ENCODE results near the gene TPO. TPM values are rescaled to one million over a fixed set of nuclear protein-coding genes. Genes with fewer than 3 reads are reported as not detected.
"Not testable (repeated sequence)": the region's sequence is repeated elsewhere in the genome, so short reads cannot be mapped to it uniquely, and the experiment has no call there.

Gene TPO
- polyA plus RNA-seq, 12 donors = 0.21 to 0.79 (median 0.30) TPM; not detected in 3

DNA sequence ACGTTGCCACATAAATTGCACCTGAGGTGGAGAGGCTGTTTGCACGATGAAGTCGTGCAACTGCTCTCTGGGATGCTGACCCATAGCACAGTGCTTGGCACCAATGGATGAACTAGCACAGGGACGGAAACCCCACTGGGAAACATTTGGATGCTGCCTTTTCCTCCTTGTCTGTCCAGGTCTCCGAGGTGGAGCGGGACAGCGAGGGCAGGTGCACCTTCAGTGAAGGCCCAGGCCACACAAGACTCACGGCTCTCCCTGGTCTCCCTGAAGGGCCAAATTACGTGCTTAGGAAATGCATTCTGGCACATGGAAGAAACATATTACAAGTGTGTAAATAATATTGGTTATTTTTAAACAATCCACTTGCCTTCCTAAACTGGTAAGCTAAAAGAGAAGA, 70.3 kb downstream of the TPO start:
- no peak for DNase-seq

DNA sequence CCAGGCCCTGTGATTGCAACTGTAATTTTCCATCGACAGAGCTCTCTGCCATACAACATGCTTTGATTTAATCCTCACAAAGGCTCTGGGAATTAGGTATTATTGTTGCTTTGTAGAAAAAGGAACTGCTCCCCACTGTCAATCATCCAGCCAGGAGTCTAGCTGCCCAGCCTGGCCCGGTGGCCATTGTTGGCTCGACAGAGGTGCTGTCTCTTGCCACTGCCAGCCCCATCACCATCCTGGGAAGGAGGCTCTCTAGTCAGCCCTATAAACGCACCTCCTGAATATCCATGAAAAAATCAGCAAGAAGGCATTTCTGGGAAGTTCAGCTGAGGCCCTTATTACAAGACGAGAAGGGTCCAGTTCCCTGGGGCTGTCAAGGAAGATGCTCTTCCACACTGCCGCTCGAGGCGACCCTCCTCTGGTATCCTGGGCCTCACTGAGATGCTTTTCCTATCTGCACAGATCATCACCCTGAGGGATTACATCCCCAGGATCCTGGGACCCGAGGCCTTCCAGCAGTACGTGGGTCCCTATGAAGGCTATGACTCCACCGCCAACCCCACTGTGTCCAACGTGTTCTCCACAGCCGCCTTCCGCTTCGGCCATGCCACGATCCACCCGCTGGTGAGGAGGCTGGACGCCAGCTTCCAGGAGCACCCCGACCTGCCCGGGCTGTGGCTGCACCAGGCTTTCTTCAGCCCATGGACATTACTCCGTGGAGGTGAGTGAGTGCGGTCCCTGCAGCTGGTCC, 71.0 kb downstream of the TPO start:
- no peak for DNase-seq

DNA sequence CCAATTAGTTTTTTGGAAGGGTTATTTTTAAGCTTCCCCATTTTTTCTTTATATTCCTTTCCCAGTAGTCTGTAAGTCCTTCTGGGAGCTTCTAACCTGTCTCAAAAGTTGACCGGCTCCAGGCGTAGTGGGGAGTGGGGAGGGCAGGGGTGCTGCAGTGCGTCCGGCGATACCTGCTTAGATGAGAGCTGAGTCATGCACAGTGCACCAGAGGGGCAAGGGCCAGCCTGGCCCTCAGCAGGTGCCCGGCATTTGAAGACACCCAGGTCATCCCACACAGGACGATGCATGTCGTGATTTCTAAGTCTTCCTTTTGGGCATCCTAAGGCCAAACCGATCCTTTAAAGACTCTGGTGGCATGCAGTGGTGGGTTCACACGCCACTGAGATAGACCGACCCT, 73.4 kb downstream of the TPO start:
- no peak for DNase-seq

DNA sequence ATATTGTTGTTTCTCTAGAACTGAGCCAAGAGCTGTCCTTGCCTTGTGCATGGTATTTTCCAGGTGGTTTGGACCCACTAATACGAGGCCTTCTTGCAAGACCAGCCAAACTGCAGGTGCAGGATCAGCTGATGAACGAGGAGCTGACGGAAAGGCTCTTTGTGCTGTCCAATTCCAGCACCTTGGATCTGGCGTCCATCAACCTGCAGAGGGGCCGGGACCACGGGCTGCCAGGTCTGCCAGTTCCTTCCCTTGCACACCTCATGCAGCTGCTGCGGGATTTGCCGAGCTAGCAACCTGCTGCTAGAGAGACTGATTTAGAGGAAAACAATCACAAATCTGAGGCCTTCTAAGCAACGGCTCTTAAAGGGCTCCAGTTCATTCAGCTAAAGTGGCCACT, 74.5 kb downstream of the TPO start:
- DNase-seq = no peak

DNA sequence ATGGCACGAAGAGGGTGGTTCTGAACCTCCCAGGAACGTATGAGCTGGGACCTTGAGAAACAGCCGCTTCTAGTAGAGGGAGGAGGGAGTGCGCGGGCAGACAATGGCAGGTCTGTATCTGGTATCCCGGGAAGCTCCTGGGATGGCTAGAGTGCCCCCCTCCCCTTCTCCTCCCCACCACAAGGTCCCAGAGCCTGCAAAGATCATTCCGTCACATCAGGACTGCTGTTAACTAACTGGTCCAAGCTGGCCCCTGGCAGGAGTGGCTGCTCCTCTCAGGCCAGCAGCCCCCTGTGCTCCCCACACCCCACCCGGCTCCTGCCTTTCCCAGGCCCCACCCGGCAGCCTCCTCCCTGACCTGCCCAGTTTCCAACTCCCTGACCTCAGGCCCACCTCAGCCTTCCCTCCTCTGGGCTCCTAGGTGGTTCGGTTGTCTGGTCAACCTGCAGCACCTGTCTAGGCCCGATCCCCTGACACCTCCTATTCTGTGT, 75.0 kb downstream of the TPO start:
- no peak for DNase-seq

DNA sequence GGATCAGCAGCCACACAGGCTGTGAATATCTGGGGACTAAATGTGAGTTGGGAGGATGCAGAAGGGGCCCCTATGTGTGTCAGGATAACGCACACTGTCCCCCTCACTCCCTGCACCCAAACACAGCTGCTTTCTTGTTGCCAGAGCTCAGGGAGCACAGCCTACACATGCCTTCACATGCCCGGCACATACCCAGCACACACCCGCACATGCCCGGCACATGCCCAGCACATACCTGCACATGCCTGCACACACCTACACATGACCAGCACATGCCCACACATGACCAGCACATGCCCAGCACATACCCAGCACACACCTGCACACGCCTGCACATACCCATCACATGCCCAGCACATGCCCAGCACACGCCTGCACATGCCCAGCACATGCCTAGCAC, 75.6 kb downstream of the TPO start:
- no peak for DNase-seq

DNA sequence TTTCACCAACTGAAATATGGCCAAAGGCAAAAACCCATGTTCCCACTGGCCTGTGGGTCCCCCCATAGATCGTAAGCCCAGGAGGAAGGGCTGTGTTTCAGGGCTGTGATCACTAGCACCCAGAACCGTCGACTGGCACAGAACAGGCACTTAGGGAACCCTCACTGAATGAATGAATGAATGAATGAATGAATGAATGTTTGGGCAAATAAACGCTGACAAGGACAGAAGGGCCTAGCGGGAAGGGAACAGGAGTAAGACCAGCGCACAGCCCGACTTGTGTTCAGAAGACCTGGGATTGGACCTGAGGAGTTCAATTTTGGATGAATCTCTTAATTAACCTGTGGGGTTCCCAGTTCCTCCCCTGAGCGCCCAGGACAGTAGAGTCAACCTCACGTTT, 76.2 kb downstream of the TPO start:
- no peak for DNase-seq

DNA sequence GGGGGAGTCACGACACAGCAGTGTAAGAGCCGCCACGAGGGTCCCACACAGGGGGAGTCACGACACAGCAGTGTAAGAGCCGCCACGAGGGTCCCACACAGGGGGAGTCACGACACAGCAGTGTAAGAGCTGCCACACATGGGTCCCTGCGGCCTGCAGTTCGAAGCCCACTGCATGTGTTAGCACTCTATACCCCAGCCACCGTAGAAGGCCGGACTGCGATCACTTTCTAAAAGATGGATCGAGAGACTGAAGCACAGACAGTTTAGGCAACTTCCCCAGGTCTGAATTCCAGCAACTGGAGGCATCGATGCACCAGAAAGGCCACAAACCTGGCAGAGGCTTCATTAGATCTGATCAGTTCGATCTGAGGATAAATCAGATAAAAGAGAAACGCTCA, 77.1 kb downstream of the TPO start:
- DNase-seq = not testable (repeated sequence)

DNA sequence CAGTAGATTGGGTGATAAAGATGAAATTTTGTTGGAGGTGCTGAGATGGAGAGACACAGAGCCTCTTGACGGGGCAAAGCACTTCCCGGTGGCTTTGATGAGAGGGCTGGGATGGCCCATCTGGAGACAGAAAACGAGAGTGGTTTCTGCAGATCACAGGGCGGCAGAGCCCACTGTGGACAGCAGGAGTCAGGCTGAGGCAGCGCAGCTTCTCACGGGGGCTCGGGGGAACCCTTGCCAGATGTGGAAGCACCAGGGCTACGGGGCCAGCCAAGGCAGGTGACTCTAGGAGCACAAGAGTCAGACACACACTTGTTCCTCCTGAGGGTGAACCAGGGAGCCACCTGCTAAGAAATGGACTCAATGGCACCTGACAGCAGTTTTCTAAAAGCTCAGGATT, 78.5 kb downstream of the TPO start:
- no peak for DNase-seq

DNA sequence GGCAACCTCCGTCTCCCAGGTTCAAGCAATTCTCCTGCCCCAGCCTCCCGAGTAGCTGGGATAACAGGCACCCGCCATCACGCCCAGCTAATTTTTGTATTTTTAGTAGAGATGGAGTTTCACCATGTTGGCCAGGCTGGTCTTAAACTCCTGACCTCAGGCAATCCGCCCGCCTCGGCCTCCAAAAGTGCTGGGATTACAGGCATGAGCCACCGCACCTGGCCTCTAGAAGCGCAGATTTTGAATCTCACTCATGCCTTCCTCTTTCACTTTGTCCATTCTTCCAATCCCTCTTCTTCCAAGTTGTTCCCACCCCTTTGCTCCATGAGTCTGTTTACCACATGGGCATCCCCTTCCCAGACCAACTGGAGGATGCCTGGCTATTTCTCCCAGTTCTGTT, 79.0 kb downstream of the TPO start:
- DNase-seq = not testable (repeated sequence)

DNA sequence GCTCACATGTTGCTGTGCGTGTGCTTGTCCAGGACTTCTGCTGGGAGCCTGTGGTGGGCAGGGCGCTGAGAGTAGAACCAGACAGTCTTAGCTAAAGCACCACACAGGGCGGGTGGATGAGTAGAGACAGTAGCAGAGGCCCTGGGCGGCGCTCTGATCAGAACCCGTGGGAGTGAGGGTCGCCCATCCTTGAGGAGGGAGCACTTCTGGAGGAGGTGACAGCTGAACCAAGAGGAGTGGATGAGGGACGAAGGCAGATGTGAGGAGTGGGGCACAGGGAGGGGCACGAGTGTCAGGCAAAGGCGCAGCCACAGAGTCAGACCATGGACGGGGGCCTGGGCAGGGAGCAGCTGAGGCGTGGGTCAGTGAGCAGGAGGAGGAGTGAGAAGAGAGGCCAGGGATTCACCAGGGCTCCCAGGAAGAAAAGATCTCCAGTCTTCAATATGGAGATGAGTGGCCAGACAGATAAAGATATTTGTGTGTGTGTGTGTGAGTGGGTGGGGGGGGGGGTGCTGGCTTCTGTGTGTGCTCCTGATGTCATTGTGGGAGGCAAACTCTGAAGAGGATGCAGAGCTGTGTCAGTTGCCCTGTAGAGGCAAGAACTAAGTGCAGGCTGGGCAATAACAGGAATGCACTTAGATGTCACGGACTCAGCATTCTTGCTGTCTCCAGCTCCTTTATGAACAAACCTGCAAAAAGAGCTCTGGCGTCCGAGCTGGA, 79.6 kb downstream of the TPO start:
- DNase-seq = no peak

DNA sequence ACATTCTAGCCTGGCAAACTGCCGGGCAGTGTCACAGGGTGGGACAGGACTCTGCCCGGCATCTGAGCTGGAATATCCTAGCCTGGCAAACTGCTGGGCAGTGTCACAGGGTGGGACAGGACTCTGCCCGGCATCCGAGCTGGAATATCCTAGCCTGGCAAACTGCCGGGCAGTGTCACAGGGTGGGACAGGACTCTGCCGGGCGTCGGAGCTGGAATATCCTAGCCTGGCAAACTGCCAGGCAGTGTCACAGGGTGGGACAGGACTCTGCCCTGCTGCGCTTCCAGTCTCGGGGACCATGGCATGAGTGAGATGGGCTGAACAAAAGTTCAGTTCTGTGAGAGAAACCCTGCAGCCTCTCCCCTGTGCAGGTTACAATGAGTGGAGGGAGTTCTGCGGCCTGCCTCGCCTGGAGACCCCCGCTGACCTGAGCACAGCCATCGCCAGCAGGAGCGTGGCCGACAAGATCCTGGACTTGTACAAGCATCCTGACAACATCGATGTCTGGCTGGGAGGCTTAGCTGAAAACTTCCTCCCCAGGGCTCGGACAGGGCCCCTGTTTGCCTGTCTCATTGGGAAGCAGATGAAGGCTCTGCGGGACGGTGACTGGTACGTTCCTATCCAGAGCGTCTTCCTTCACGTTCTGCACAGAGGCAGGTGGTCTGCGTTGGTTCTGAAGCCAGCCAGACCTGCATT, 80.3 kb downstream of the TPO start:
- no peak for DNase-seq

DNA sequence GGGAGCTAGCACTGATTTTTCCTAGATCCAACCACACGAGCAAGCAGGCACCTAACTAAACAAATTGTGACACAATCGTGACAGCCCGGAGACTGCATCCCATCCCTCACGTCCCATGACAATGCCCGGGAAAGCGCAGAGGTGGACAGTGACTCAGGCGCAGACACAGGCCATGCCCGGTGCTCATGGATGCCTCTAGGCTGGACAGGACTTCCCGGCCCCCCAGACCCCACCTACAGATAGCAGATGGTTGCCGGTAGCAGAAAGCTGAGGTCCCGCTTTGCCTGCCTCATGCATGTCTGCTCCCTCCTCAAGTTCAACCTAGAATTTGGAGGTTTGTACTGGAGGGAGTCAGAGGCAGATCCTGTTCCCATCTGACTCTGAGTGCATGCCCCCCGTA, 81.0 kb downstream of the TPO start:
- DNase-seq = no peak

DNA sequence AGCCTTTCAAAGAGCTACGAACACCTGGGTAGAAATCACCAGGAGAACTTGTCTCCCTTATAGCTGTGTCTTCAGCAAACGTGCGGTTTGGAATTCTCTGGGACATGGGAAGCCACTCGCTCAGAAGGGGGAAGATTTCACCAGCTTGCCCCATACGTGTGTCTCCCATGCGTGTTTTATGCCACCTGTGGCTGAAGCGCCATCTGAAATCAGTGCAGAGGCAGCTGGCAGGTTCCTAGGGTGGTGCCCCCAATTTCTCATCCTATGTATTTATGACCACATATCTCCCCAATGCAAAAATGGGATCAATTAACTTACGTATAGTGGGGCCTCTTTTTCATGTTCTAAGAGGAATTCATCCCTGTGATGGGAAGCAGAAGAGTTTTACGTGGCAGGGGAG, 81.6 kb downstream of the TPO start:
- no peak for DNase-seq

DNA sequence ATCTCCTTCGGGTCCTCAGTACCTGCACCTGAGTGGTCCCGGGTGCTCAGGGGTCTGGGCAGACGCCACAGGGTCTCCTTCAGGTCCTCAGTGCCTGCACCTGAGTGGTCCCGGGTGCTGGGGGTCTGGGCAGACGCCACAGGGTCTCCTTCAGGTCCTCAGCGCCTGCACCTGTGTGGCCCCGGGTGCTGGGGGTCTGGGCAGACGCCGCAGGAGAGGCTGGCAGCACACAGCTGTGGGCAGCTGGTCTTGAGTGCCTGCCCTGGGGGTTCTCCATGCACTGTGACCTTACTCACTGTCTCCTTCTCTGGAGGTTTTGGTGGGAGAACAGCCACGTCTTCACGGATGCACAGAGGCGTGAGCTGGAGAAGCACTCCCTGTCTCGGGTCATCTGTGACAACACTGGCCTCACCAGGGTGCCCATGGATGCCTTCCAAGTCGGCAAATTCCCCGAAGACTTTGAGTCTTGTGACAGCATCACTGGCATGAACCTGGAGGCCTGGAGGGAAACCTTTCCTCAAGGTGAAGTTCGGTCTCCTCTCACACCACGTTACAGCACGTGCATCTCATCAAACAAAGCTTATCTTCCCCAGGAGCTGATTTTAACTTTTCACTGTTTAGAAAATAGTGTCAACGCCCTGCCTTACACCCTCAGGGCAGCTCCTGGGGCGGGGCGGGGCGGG, 82.6 kb downstream of the TPO start:
- DNase-seq = no peak

DNA sequence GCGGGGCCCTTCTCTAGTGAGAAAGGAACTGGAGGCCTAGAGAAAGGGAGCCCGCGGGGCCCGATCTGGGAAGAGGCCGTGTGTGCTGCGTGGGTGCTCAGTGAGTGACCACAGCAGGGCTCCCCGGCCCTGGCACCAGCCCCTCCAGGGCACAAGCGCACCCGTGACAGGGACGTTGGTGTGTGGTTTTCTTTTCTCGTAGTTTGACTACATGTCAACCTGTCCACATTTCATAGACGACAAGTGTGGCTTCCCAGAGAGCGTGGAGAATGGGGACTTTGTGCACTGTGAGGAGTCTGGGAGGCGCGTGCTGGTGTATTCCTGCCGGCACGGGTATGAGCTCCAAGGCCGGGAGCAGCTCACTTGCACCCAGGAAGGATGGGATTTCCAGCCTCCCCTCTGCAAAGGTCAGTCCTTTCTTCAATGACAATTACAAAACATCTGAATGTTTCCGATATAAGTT, 83.1 kb downstream of the TPO start:
- no peak for DNase-seq

DNA sequence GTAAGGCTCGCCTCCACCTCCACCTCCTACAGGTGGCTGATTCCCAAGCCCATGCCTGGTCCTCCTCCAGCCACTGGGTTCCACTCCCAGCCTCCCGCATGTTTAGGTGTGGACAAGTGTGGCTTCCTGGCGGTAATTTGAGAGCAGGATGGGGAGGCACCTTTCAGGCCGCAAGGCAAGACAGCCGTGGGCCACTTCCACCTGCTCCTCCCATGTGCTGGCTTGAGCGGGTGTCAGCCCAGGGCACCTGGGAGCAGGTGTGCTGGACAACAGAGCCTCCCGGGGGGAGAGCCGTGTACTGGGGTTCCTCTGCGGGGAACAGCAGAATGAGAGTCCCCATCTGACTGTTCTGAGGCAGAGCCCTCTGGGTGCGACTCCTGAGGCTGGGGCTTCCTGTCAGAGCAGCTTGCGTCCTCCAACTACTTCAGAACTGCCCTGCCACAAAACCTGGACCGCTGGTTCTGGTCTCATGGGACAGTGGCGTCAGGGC, 83.9 kb downstream of the TPO start:
- no peak for DNase-seq

DNA sequence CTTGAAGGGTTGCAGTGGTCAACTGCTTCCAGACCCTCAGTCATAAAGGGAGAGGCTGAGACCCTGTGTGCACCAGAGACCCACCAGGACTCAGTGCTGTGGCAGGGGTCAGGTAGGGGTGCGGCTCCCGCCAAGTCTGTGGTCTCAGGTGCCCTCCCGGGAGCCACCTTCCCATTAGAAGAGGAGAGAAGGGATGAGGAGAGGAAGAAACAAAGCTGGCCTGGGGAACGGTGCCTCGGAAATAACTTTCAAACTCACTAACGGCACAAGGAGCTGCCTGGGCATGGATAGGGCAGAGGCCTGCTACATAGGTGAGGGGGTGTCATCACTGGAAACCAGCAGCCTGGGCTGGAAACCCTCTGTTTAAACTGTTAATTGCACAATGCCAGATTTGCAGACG, 84.9 kb downstream of the TPO start:
- DNase-seq = no peak

DNA sequence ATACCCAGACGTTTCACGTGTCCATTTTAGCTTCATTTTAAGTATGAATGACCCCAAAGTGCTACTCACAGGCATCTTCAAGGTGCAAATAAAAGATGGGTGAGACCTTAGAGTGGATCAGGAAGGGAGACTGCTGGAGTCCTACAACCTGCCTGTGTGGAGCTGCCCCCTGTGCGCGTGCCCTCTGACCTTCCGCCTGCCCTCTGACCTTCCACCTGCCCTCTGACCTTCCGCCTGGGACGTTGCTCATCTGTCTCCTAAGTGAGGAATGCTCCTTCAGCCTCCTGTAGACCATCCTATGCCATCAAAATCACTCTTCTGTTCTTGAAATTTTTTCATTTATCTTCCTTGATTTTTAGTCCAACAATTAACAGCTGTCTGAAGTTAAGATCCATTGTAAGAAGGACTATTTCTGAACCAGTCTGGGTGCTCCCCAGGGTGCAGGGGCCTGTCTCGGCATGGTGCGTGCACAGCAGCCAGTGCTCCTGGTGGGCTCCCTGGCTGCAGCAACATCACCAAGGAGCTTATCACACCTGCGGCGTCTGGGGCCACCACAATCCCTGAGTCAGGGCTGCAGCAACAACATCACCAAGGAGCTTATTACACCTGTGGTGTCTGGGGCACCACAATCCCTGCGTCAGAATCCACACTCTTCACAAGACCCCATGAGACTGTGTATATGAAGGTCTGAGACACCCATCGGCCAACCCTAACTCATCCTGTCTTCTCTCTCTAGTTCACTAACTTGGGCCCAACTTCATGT, 86.0 kb downstream of the TPO start:
- DNase-seq = no peak

DNA sequence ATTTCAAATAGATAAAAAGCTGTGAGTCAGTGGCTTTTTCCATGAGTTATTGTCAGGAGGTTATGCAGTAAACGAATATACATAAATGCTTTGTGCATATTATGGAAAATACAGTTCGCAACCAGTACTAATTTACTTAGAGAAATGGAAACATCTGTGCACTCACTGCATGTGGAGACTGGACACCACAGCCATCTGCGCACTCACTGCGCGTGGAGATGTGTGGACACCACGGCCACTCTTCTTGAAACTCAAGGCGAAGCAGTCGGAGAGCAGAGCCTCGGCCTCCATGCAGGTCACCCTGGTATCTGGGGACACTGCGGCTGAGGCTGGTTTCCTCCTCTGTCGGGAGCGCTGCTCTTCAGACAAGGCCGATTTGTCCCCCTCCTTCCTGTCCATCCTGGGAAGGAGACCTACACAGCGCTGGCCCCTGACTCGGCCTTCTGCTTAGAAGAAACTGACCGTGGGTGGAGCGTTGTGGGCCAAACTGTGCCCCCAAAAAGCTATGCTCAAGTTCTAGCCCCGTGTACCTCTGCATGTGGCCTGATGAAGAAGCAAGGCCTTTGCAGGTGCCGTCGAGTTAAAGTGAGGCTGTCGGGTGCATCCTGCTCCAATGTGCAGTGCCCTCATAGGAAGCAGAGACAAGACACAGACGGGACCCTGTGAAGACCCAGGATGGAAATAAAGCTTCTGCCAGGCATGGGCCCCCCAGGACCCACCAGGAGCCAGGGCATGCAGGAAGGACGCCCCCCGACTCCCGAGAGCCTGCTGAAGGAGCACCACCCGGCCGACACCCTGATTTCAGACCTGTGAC, 88.0 kb downstream of the TPO start:
- no peak for DNase-seq
